ENCODE measurements around the gene HSD11B2.
A peak's percentile ranks its signal among the peaks of the same experiment; 100 is the strongest.

Gene HSD11B2

DNA sequence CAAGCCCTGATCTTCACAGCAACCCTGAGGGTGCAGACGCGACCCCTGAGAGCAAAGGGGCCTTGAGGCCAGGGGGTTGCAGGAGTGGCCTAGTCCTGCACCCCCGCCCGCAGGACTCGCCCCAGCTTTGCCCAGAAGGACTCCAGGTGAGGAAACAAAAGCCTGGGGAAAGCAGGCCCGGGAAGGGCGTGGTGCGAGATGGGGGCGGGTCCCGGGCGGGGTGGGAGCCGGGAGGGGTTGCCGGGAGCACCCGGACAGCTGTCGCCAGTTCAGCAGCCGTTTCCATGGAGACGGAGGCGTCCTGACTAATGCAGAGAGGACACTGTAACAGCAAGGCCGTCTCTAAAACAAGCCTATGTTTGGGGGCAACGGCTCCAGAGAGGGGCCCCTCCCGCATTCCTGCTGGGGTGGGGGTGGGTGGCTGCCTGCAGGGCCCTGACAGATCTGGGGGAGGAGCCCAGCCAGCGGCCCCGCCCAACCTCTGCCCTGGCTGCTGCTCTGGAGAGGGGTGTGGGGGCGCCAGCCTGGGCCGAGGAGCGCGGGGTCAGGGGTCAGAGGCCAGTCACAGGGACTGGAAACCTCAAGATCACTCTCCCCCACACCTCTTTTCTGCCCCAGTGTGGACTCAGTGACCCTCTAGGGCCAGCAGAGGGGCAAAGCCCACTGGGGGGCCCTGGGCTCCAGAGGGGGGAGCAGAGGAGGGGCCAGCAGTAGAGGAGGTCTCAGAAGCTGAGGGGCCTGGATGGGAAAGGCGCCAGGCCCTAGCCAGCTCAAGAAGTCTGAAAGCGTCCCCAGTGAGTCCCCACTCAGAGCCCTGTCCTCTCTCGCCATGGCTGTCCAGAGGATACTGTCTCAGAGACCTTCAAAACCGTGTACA, 34.5 kb upstream of the HSD11B2 start:
- ATAC-seq (ENCODE audit: low read depth) (peak; percentile 66), DNase-seq (ENCODE audit: low spot score) (peak; percentile 94)
- H3K27ac ChIP-seq (ENCODE audit: poor library complexity, severe bottlenecking), result no peak overlapping the region
- H3K4me1 ChIP-seq (ENCODE audit: insufficient read depth, poor library complexity, severe bottlenecking), result peaks cover 13% of the 10 kb centered on the region
- H3K36me3 ChIP-seq (ENCODE audit: low read depth), result no peaks in the 10 kb centered on the region
- H3K27me3 ChIP-seq (ENCODE audit: insufficient read depth, poor library complexity, severe bottlenecking), result no peaks in the 10 kb centered on the region
- H3K4me3 ChIP-seq (ENCODE audit: severe bottlenecking), result no peak overlapping the region
- TF ChIP-seq, protein P1, sequence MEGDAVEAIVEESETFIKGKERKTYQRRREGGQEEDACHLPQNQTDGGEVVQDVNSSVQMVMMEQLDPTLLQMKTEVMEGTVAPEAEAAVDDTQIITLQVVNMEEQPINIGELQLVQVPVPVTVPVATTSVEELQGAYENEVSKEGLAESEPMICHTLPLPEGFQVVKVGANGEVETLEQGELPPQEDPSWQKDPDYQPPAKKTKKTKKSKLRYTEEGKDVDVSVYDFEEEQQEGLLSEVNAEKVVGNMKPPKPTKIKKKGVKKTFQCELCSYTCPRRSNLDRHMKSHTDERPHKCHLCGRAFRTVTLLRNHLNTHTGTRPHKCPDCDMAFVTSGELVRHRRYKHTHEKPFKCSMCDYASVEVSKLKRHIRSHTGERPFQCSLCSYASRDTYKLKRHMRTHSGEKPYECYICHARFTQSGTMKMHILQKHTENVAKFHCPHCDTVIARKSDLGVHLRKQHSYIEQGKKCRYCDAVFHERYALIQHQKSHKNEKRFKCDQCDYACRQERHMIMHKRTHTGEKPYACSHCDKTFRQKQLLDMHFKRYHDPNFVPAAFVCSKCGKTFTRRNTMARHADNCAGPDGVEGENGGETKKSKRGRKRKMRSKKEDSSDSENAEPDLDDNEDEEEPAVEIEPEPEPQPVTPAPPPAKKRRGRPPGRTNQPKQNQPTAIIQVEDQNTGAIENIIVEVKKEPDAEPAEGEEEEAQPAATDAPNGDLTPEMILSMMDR (IDR thresholded peaks at IDR 0.05; ENCODE audit: poor library complexity, severe bottlenecking), result no peak
- H3K9me3 ChIP-seq (ENCODE audit: severe bottlenecking), result no peaks in the 10 kb centered on the region

DNA sequence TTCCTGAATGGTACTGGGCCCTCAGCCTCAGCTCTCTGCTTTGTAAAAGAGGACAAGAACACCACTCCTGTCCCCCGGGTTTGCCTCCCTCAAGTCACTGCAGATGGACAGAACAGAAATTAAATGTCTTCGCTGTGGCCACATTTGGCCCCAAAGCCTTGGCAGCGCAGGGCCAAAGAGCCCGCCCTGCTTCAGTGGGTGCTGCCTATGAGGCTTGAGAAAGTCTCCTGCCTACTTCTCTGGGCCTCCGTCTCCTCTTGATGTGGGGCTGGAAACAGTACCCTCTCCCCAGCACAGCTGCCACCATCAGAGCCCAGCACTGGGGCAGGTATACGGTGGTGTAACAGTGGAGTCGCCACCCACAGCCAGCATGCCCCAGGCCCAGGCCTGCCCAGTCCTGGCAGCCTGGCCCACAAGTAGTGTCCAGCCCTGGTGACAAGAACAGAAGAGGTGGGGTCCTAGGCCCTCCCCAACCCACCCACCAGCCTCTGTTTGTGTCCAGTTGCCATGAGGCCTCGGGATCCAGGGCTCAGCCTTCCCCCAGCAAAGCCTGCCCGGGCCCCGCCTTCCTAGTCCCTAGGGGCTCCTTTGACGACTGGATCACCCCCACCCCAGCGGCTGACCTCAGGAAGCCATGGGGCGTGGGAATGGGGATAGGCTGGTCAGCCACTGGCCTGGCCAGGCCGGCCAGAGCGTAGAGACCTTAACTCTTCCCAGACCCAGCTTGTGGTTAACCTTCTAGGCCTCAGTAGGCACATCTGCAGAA, 33.7 kb upstream of the HSD11B2 start:
- H3K27ac ChIP-seq (ENCODE audit: poor library complexity, severe bottlenecking), result no peak overlapping the region

DNA sequence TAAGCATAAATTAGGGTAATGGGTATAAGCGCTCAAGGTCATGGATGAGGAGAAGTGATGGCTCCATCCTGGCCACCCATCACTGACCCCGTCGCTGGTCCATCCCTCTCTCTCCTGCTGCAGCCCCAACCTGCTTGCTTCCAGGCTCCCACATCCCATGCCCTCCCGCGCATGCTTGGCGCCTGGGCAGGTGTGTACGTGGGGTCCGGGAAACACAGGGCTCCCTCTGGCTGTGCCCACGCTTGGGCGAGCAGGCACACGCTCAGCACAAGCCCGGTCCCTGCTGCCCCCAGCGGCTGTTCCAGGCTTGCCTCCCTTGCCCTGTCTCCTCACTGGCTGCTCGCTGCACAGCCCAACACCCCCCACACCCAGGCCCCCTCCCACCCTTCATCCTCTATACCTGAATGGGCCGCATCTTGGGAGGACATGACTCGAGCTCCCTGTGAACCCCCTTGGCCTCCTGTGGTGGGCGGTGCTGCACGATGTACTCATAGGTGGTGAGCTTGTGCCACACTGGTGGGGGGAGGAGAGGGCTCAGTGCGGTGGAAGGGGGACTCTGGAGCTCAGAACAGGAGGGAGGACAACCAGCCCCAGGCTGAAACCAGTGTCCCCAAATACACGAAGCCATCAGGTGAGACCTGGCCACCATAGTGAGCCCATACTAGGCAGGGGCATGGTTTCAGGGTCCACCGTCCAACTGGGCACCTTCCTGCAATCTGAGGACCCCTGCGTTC, 32.9 kb upstream of the HSD11B2 start:
- Histone ChIP-seq H3K27me3 (ENCODE audit: insufficient read depth, poor library complexity, severe bottlenecking) (no peaks in the 10 kb centered on the region), H3K4me1 (ENCODE audit: insufficient read depth, poor library complexity, severe bottlenecking) (peaks cover 13% of the 10 kb centered on the region), H3K36me3 (ENCODE audit: low read depth) (no peaks in the 10 kb centered on the region), H3K4me3 (ENCODE audit: severe bottlenecking) (no peak overlapping the region), H3K27ac (ENCODE audit: poor library complexity, severe bottlenecking) (no peak overlapping the region), H3K9me3 (ENCODE audit: severe bottlenecking) (no peaks in the 10 kb centered on the region)
- DNase-seq (ENCODE audit: low spot score) (no peak), ATAC-seq (ENCODE audit: low read depth) (peak; percentile 9; the same call in 1 of the 3 replicates)
- TF ChIP-seq, protein P1 (IDR thresholded peaks at IDR 0.05; ENCODE audit: poor library complexity, severe bottlenecking), result peak; percentile 17

More for the DNA sequence above, 33.7 kb upstream of the HSD11B2 start:
- DNase-seq (ENCODE audit: low spot score) (peak; percentile 26), ATAC-seq (ENCODE audit: low read depth) (no peak)
- no peaks in the 10 kb centered on the region for H3K9me3 ChIP-seq (ENCODE audit: severe bottlenecking)
- peaks cover 13% of the 10 kb centered on the region for H3K4me1 ChIP-seq (ENCODE audit: insufficient read depth, poor library complexity, severe bottlenecking)
- TF ChIP-seq, protein P1 (IDR thresholded peaks at IDR 0.05; ENCODE audit: poor library complexity, severe bottlenecking), result no peak
- H3K27me3 ChIP-seq (ENCODE audit: insufficient read depth, poor library complexity, severe bottlenecking), result no peaks in the 10 kb centered on the region
- H3K4me3 ChIP-seq (ENCODE audit: severe bottlenecking), result no peak overlapping the region
- no peaks in the 10 kb centered on the region for H3K36me3 ChIP-seq (ENCODE audit: low read depth)

DNA sequence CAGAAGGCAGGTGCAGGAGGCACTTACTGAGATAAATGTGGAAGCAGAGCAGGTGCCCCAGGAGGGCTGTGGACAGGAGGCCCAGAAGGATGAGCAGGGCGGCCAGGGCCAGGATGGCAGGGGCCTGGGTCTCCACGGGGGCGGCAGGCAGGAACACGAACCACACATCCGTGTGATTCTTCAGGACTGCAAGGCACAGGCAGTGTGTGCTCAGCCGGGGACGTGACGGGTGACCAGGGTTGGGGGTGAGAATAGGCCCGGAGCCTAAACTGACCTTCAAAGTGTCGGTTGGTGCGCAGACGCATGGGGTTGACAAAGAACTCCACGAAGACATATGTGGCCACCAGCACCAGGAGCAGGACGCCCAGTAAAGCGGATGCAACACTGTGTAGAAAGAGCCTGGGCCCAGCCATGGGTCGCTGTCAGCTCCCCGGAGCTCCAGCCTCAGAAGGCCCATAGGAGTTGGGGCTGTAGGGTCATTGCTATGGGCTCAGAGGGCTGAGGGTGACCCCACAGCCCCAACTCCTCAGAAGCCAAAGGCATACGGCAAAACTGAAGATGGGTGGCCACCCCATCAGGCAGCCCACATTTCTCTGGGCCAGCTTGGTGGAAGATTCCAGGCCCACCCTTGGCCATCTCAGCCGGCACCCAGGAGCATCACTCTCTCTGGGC, 32.2 kb upstream of the HSD11B2 start:
- H3K9me3 ChIP-seq (ENCODE audit: severe bottlenecking), result no peaks in the 10 kb centered on the region
- DNase-seq (ENCODE audit: low spot score) (no peak), ATAC-seq (ENCODE audit: low read depth) (no peak)
- no peaks in the 10 kb centered on the region for H3K36me3 ChIP-seq (ENCODE audit: low read depth)
- TF ChIP-seq, protein P1 (IDR thresholded peaks at IDR 0.05; ENCODE audit: poor library complexity, severe bottlenecking), result no peak
- no peak overlapping the region for H3K27ac ChIP-seq (ENCODE audit: poor library complexity, severe bottlenecking)
- peaks cover 13% of the 10 kb centered on the region for H3K4me1 ChIP-seq (ENCODE audit: insufficient read depth, poor library complexity, severe bottlenecking)
- no peaks in the 10 kb centered on the region for H3K27me3 ChIP-seq (ENCODE audit: insufficient read depth, poor library complexity, severe bottlenecking)
- no peak overlapping the region for H3K4me3 ChIP-seq (ENCODE audit: severe bottlenecking)

All from RWPE2 (cell line).